Stomach (tissue), 4 donors: ENCODE measurements around the gene KLHL18.

Source experiments
- CTCF ChIP-seq, 7 experiments: fragments of 450-650 bp in 4 of 7; fragments of 200-600 bp in 3 of 7; sonication (generic) in 3 of 7; IDR thresholded peaks; one replicate each; pipeline ENCODE4 v1.5.1; 2016 to 2019; ENCODE audit warnings: antibody characterized with exemption in 7 of 7, control low read depth in 2 of 7, mild to moderate bottlenecking in 1 of 7
- EP300 ChIP-seq: sonication (generic); formaldehyde crosslinking; IDR thresholded peaks from one replicate; pipeline ENCODE4 v1.6.1; 2017; ENCODE audit warnings: antibody characterized with exemption
- POLR2A ChIP-seq, 4 donors: fragments of 450-650 bp; IDR thresholded peaks; one replicate each; pipeline ENCODE4 v1.6.1; 2016; ENCODE audit warnings: antibody characterized with exemption in 4 of 4, control low read depth in 2 of 4, mild to moderate bottlenecking in 1 of 4, moderate library complexity in 1 of 4
- POLR2AphosphoS5 ChIP-seq, 3 donors: sonication (generic); formaldehyde crosslinking; IDR thresholded peaks; one replicate each; pipeline ENCODE4 v1.6.1; 2016; ENCODE audit warnings: antibody characterized with exemption in 3 of 3

GRCh38 chr3:47342151-47342550 is 59.4 kb downstream of the KLHL18 start:
- no peak for TF ChIP-seq CTCF (IDR thresholded peaks at IDR 0.05)
- no peak for TF ChIP-seq POLR2AphosphoS5 (IDR thresholded peaks at IDR 0.05)
- TF ChIP-seq EP300: no peak
- no peak for TF ChIP-seq POLR2A (IDR thresholded peaks at IDR 0.05)
